Naive thymus-derived CD4-positive, alpha-beta T cell (primary cell): Measurements from ENCODE around the gene EPOP. TPM values are rescaled to one million over a fixed set of nuclear protein-coding genes. Genes with fewer than 3 reads are reported as not detected.
A peak's percentile ranks its signal among the peaks of the same experiment; 100 is the strongest.
"Not testable (repeated sequence)": the region's sequence is repeated elsewhere in the genome, so short reads cannot be mapped to it uniquely, and the experiment has no call there.

Experiments
- ATAC-seq: fragments of 150-1000 bp; cut with Tn5 transposase; 2 replicates; pipeline ENCODE4 v1.10.0; 2021; ENCODE audit warnings: mild to moderate bottlenecking, moderate library complexity
- CTCF ChIA-PET: fragments of 350-600 bp; sonication (Branson Sonifier 250); formaldehyde crosslinking; loops from one replicate; lab custom pipeline; 2021; ENCODE audit warnings: antibody characterized with exemption; lab: Charles Lee
- POLR2A ChIA-PET: fragments of 350-600 bp; sonication (Branson Sonifier 250); formaldehyde crosslinking; loops from one replicate; lab custom pipeline; 2021; ENCODE audit warnings: antibody characterized with exemption, inconsistent platforms; lab: Charles Lee
- DNase-seq, 9 donors: peaks; one replicate each; pipeline versions ENCODE4 v3.0.0 to v3.0.0-alpha.2; 2020 to 2022; ENCODE audit warnings: mixed read lengths in 1 of 9
- H3K27ac ChIP-seq: one replicate; pipeline ENCODE4 v1.7.0; 2013; ENCODE audit warnings: mild to moderate bottlenecking, low read depth, low read length, moderate library complexity
- H3K27me3 ChIP-seq, 2 donors: one replicate each; pipeline ENCODE4 v1.7.0; 2013; ENCODE audit warnings: low read length in 2 of 2, mild to moderate bottlenecking in 2 of 2, moderate library complexity in 2 of 2; ENCODE audit not compliant: control insufficient read depth in 2 of 2, insufficient read depth in 2 of 2
- H3K36me3 ChIP-seq, 3 experiments: 1 replicate in 2 of 3; 2 replicates in 1 of 3; pipeline ENCODE4 v1.7.0; 2013; ENCODE audit warnings: low read length in 3 of 3, mild to moderate bottlenecking in 3 of 3, moderate library complexity in 1 of 3; ENCODE audit not compliant: insufficient read depth in 3 of 3, control insufficient read depth in 2 of 3
- H3K4me1 ChIP-seq, 2 donors: one replicate each; pipeline ENCODE4 v1.7.0; 2013; ENCODE audit warnings: low read length in 2 of 2, mild to moderate bottlenecking in 2 of 2, moderate library complexity in 1 of 2; ENCODE audit not compliant: control insufficient read depth in 2 of 2, insufficient read depth in 2 of 2
- H3K4me3 ChIP-seq: 2 replicates; pipeline ENCODE4 v1.7.0; 2013; ENCODE audit warnings: mild to moderate bottlenecking, low read length
- H3K9me3 ChIP-seq, 3 experiments: 1 replicate in 2 of 3; 2 replicates in 1 of 3; pipeline ENCODE4 v1.7.0; 2013; ENCODE audit warnings: low read length in 3 of 3; ENCODE audit not compliant: control insufficient read depth in 2 of 3
- H3K27ac Mint-ChIP-seq, 9 donors: one replicate each; pipeline ENCODE4 v1.8.0; 2020 to 2022; ENCODE audit warnings: mixed read lengths in 9 of 9, mild to moderate bottlenecking in 8 of 9, moderate library complexity in 5 of 9, inconsistent platforms in 2 of 9
- H3K27me3 Mint-ChIP-seq, 5 donors: one replicate each; pipeline ENCODE4 v1.8.0; 2021 to 2022; ENCODE audit warnings: mixed read lengths in 5 of 5, mild to moderate bottlenecking in 1 of 5
- H3K36me3 Mint-ChIP-seq, 5 donors: one replicate each; pipeline ENCODE4 v1.8.0; 2020 to 2022; ENCODE audit warnings: mixed read lengths in 5 of 5, mild to moderate bottlenecking in 3 of 5, inconsistent platforms in 1 of 5
- H3K4me1 Mint-ChIP-seq, 7 donors: one replicate each; pipeline ENCODE4 v1.8.0; 2020 to 2022; ENCODE audit warnings: mixed read lengths in 7 of 7, mild to moderate bottlenecking in 3 of 7, inconsistent platforms in 1 of 7
- H3K4me3 Mint-ChIP-seq, 10 donors: one replicate each; pipeline ENCODE4 v1.8.0; 2020 to 2022; ENCODE audit warnings: mild to moderate bottlenecking in 10 of 10, mixed read lengths in 10 of 10, moderate library complexity in 6 of 10, inconsistent platforms in 2 of 10
- H3K9me3 Mint-ChIP-seq, 11 donors: one replicate each; pipeline ENCODE4 v1.8.0; 2020 to 2022; ENCODE audit warnings: mixed read lengths in 11 of 11, mild to moderate bottlenecking in 4 of 11, inconsistent platforms in 1 of 11, moderate library complexity in 1 of 11
- intact Hi-C, 2 donors: fragments of 100-400 bp; cut with micrococcal nuclease; formaldehyde crosslinking; loops; one replicate each; pipeline ENCODE4 v1.15.1; 2023
- microRNA-seq: library from miRNA; unstranded; fragments of <30 nt; microRNA quantifications from one replicate; pipeline ENCODE4 v1.2.0, GENCODE V29; 2022; ENCODE audit warnings: borderline microRNAs expressed
- polyA plus RNA-seq, 2 donors: library from polyadenylated mRNA; unstranded; fragments of 300-500 nt; fragmentation: Illumina TruSeq; gene quantifications; one replicate each; pipeline ENCODE4 v1.2.3, GENCODE V29; 2021
- total RNA-seq, 6 experiments: library from RNA in 5 of 6; stranded (reverse) in 5 of 6; gene quantifications; 1 replicate in 5 of 6; 2 replicates in 1 of 6; pipeline ENCODE4 v1.2.3 and lab custom pipeline; 2021 to 2026

EPOP gene
- total and polyA plus RNA-seq, 7 experiments from 2014 or later = 0.19 to 13.4 (median 0.34) TPM; not detected in 2

DNA sequence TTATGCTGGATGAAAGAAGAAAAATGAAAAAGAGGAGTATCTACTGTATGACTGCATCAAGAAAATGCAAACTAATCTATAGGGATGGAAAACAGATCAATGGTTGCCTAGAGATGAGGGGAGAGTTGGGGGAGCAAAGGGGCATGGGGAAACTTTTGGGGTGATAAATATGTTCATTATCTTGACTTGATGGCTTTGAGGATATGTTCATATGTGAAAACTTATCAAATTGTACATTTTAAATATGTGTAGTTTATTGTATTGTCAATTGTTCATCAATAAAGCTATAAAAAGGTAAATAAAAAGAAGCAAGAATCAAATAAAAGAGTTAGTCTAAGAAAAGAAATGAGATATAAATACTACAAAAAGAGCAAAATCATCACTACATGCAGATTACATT is 49.3 kb downstream of the EPOP start:
- no peaks in the 10 kb centered on the region for H3K4me1 ChIP-seq
- H3K4me1 Mint-ChIP-seq = peaks cover 0 to 4% (median 0%) of the 10 kb centered on the region in 7 donors
- no peaks in the 10 kb centered on the region for H3K36me3 ChIP-seq
- H3K9me3 ChIP-seq = no peaks in the 10 kb centered on the region
- no peaks in the 10 kb centered on the region for H3K27me3 ChIP-seq
- H3K27ac ChIP-seq = no peak overlapping the region
- no peak for ATAC-seq
- H3K27me3 Mint-ChIP-seq = peaks cover 22 to 34% (median 30%) of the 10 kb centered on the region in 5 donors
- POLR2A ChIA-PET = no interaction called here
- no peak overlapping the region for H3K27ac Mint-ChIP-seq
- no peak overlapping the region for H3K4me3 Mint-ChIP-seq
- peaks cover 0 to 2% (median 0%) of the 10 kb centered on the region in 11 donors for H3K9me3 Mint-ChIP-seq
- no peak for DNase-seq
- no peak overlapping the region for H3K4me3 ChIP-seq
- no peaks in the 10 kb centered on the region for H3K36me3 Mint-ChIP-seq
- intact Hi-C loops = no loop called here
- CTCF ChIA-PET = no interaction called here

DNA sequence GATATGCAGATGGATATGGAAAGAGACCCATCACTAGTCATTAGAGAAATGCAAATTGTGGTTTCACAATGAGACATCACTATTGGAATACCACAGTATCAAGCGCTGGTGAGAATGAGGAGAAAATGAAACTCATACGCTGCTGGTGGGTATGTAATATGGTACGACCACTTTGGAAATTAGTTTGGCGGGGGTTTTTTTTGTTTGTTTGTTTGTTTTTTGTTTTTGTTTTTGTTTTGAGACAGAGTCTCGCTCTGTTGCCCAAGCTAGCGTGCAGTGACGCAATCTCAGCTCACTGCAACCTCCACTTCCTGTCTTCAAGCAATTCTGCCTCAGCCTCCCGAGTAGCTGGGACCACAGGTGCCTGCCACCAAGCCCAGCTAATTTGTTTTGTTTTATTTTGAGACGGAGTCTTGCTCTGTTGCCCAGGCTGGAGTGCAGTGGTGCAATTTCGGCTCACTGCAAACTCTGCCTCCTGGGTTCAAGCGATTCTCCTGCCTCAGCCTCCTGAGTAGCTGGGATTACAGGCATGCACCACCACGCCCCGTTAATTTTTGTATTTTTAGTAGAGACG is 49.9 kb downstream of the EPOP start:
- CTCF ChIA-PET = interaction anchor here (0.6 kb wide), 1 partner anchor 1042 kb away, joined by 4 read pairs; no protein-coding TSS in a partner anchor
- H3K4me1 Mint-ChIP-seq, H3K4me1 ChIP-seq, H3K9me3 Mint-ChIP-seq, H3K36me3 ChIP-seq, H3K9me3 ChIP-seq, H3K36me3 Mint-ChIP-seq, H3K4me3 ChIP-seq, ATAC-seq, H3K27me3 ChIP-seq, H3K27ac Mint-ChIP-seq, intact Hi-C loops, DNase-seq, H3K27ac ChIP-seq: not testable (repeated sequence)
- POLR2A ChIA-PET = interaction anchor here (0.7 kb wide), 1 partner anchor 269 kb away, joined by 4 read pairs; no protein-coding TSS in a partner anchor
- H3K27me3 Mint-ChIP-seq = peaks cover 22 to 34% (median 32%) of the 10 kb centered on the region in 5 donors
- H3K4me3 Mint-ChIP-seq = peak overlapping the region in 1 of 10 donors; percentile 32

Small RNA genes within 50 kb of the gene (microRNA-seq; reads per million reads assigned to microRNA genes)
- not detected for gene MIR4726
- not detected for gene MIR4734

Other genes with a start within 250 kb of the EPOP start
- 1 to 10 TPM in 1 of 5 experiments, under 1 TPM in 2, not detected in 2; 0.24 to 1.3 (median 0.34) TPM for gene ARHGAP23, start 246.5 kb downstream of the EPOP start, total RNA-seq
- gene ARHGAP23, start 246.5 kb downstream of the EPOP start, polyA plus RNA-seq = not detected
- gene SRCIN1, start 69.0 kb downstream of the EPOP start, total RNA-seq = under 1 TPM in 4 of 5 experiments, not detected in 1; 0.15 to 0.40 (median 0.23) TPM
- not detected for gene SRCIN1, start 69.0 kb downstream of the EPOP start, polyA plus RNA-seq
- gene MLLT6, start 30.3 kb upstream of the EPOP start, total RNA-seq = 100 to 1,000 TPM; 287 to 533 (median 384) TPM
- 10 to 100 TPM; 10.2 to 11.7 TPM for gene MLLT6, start 30.3 kb upstream of the EPOP start, polyA plus RNA-seq
- gene CISD3, start 55.4 kb upstream of the EPOP start, total RNA-seq = 10 to 100 TPM in 3 of 5 experiments, 1 to 10 TPM in 2; 8.0 to 39.6 (median 12.9) TPM
- 10 to 100 TPM; 33.0 to 39.0 TPM for gene CISD3, start 55.4 kb upstream of the EPOP start, polyA plus RNA-seq
- gene PCGF2, start 73.4 kb upstream of the EPOP start, total RNA-seq = 1 to 10 TPM in 1 of 5 experiments, under 1 TPM in 1, not detected in 3; 0.34 to 2.7 TPM
- gene PCGF2, start 73.4 kb upstream of the EPOP start, polyA plus RNA-seq = under 1 TPM in 1 of 2 donors, not detected in 1; 0.09 TPM
- gene PSMB3, start 77.8 kb upstream of the EPOP start, total RNA-seq = 100 to 1,000 TPM in 2 of 5 experiments, 10 to 100 TPM in 3; 60.8 to 287 (median 92.1) TPM
- 100 to 1,000 TPM; 382 to 410 TPM for gene PSMB3, start 77.8 kb upstream of the EPOP start, polyA plus RNA-seq
- gene PIP4K2B, start 124.6 kb upstream of the EPOP start, total RNA-seq = 10 to 100 TPM; 32.4 to 67.9 (median 49.1) TPM
- 10 to 100 TPM; 17.5 to 18.6 TPM for gene PIP4K2B, start 124.6 kb upstream of the EPOP start, polyA plus RNA-seq
- 10 to 100 TPM; 33.0 to 69.5 (median 53.4) TPM for gene CWC25, start 150.4 kb upstream of the EPOP start, total RNA-seq
- 1 to 10 TPM; 5.0 to 8.5 TPM for gene CWC25, start 150.4 kb upstream of the EPOP start, polyA plus RNA-seq
- 1,000 to 10,000 TPM; 1,312 to 2,438 (median 1,877) TPM for gene RPL23, start 178.8 kb upstream of the EPOP start, total RNA-seq
- 1,000 to 10,000 TPM; 1,326 to 1,996 TPM for gene RPL23, start 178.8 kb upstream of the EPOP start, polyA plus RNA-seq
- gene LASP1, start 195.1 kb upstream of the EPOP start, total RNA-seq = 100 to 1,000 TPM in 4 of 5 experiments, 10 to 100 TPM in 1; 75.3 to 199 (median 113) TPM
- gene LASP1, start 195.1 kb upstream of the EPOP start, polyA plus RNA-seq = 10 to 100 TPM; 43.4 to 54.5 TPM